Right lobe of liver (tissue), 4 donors: ENCODE data around the gene ADGRA1.

Experiments
- CTCF ChIP-seq, 4 donors: fragments of 200-600 bp in 3 of 4; fragments of 450-650 bp in 1 of 4; IDR thresholded peaks; one replicate each; pipeline versions ENCODE4 v1.5.1 to v1.8.0; 2016 to 2022; ENCODE audit warnings: antibody characterized with exemption in 4 of 4, mild to moderate bottlenecking in 2 of 4
- POLR2A ChIP-seq: fragments of 450-650 bp; IDR thresholded peaks from one replicate; pipeline ENCODE4 v1.6.1; 2017; ENCODE audit warnings: antibody characterized with exemption, mild to moderate bottlenecking
- donor health status: DM: no; HTN: no; CAD: no.
- donor health status: DM: no; HTN: no; CAD: no.
- donor health status: DM: no; HTN: yes; CAD: no.

- TF ChIP-seq CTCF (IDR thresholded peaks at IDR 0.05) = no peak
- TF ChIP-seq POLR2A = no peak
These were observed 93.4 kb downstream of the ADGRA1 start for GRCh38 chr10:133180965-133181639.
